Measurements from ENCODE around the gene MRPL48.

DNA sequence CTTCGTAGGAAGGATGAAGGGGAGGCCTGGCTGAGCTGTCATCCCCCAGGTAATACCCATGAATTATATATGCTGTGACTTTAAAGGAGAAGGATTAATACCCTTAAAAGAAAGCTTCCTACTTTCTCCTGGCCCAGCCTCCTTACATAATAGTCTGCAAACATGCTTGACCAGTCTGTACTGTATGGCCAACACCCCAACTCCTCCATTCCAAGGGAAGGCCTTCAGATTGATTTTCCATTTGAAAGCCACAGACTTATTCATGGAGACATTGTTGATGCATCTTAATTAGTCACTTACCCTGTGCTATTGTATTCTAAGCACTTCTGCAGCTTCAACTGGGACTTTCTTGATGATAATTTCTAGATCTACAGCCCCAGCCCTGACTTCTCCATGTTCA lies 91.1 kb downstream of the MRPL48 start:
- TF ChIP-seq CTCF (IDR thresholded peaks at IDR 0.05) (no peak), POLR2A (IDR thresholded peaks at IDR 0.05) (no peak)
